IPS-18a (cell line): ENCODE measurements around the gene DIAPH1.

Experiments
- H3K27ac ChIP-seq: one replicate; pipeline ENCODE4 v1.5.1; 2013; ENCODE audit warnings: low read length
- H3K27me3 ChIP-seq: one replicate; pipeline ENCODE4 v1.6.1; 2013; ENCODE audit warnings: mild to moderate bottlenecking, low read length; ENCODE audit not compliant: control insufficient read depth, insufficient read depth
- H3K36me3 ChIP-seq: one replicate; pipeline ENCODE4 v1.6.1; 2013; ENCODE audit warnings: low read depth, low read length; ENCODE audit not compliant: control insufficient read depth
- H3K4me1 ChIP-seq: one replicate; pipeline ENCODE4 v1.6.1; 2013; ENCODE audit warnings: low read depth, low read length; ENCODE audit not compliant: control insufficient read depth
- H3K4me3 ChIP-seq: one replicate; pipeline ENCODE4 v1.5.1; 2013; ENCODE audit warnings: low read length
- H3K9ac ChIP-seq: one replicate; pipeline ENCODE4 v1.6.1; 2013; ENCODE audit warnings: mild to moderate bottlenecking, low read length, moderate library complexity
- H3K9me3 ChIP-seq: one replicate; pipeline ENCODE4 v1.6.1; 2013; ENCODE audit warnings: low read depth, low read length; ENCODE audit not compliant: control insufficient read depth

DIAPH1 gene

DNA sequence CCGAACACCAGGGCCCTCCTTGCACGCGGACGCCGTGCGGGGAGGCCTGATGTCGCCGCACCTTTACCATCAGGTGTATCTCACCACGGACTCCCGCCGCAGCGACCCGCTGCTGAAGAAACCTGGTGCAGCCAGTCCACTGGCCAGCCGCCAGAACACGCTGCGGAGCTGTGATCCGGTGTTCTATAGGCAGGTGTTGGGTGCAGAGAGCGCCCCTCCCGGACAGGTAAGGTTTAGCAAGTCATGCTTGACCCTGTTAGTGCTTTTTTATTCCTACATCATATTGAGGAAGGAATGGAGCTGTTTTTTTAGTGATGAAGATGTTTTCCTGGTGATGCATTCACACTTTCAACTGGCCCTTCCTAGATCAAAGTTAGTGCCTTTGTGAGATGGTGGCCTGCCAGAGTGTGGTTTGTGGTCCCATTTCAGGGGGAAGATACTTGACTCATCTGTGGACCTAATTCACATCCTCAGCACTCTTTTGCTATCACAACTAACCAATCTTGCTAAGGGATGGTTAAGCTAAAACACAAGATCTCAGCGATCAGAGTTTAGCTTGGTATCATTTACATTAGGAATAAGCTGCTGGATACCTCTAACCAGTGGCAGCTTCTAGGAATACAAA is 140.4 kb downstream of the DIAPH1 start:
- Histone ChIP-seq H3K4me3 (no peak overlapping the region), H3K9me3 (no peaks in the 10 kb centered on the region), H3K9ac (no peak overlapping the region), H3K36me3 (no peaks in the 10 kb centered on the region), H3K4me1 (peaks cover 1% of the 10 kb centered on the region), H3K27ac (no peak overlapping the region), H3K27me3 (peaks cover 31% of the 10 kb centered on the region)

- no peaks in the 10 kb centered on the region for H3K36me3 ChIP-seq
- H3K4me1 ChIP-seq = no peaks in the 10 kb centered on the region
- H3K27me3 ChIP-seq = peaks cover 31% of the 10 kb centered on the region
- H3K9ac ChIP-seq = no peak overlapping the region
- H3K4me3 ChIP-seq = no peak overlapping the region
- H3K9me3 ChIP-seq = no peaks in the 10 kb centered on the region
- H3K27ac ChIP-seq = no peak overlapping the region
Measured at GRCh38 chr5:141477815-141478214, 141.0 kb downstream of the DIAPH1 start.

GRCh38 chr5:141477044-141477575 is 141.7 kb downstream of the DIAPH1 start:
- Histone ChIP-seq H3K27ac (no peak overlapping the region), H3K27me3 (peaks cover 31% of the 10 kb centered on the region), H3K9me3 (no peaks in the 10 kb centered on the region), H3K36me3 (no peaks in the 10 kb centered on the region), H3K4me3 (peak overlapping the region; percentile 66), H3K4me1 (no peaks in the 10 kb centered on the region), H3K9ac (no peak overlapping the region)

- H3K27ac ChIP-seq = no peak overlapping the region
Measured at GRCh38 chr5:141476132-141476911, 142.5 kb downstream of the DIAPH1 start.

DNA sequence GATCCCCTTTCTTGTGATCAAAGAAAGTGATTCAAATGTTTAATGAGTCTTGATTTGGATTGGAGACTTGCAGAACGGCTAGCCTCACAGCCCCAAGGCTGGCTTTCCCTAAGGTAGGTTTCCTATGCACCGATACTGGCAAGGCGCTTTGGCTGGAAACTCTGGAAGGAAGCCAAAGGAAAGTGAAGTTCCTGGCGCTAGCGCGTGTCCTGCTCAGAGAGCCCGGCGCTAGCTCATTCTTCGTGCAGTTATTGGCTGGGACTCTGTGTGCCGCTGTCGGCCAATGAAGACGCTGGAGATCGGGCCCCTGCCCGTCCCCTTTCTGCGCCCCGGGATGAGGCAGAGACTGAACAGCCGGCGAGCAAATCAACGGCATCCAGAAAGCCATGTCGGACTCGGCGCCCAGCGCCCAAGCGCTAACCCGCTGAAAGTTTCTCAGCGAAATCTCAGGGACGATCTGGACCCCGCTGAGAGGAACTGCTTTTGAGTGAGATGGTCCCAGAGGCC is 143.1 kb downstream of the DIAPH1 start, which contains the start of gene PCDHGC3:
Gene PCDHGC3 (plus strand): TSS at position 342 of the 507 bp plus-strand sequence. CDS start 151 bp downstream, at position 493.
- H3K27ac ChIP-seq = no peak within 1 kb of the TSS
- H3K9ac ChIP-seq = peak within 1 kb of the TSS; percentile 43
- no peaks in the 10 kb centered on the region for H3K9me3 ChIP-seq

More at GRCh38 chr5:141476132-141476911, 142.5 kb downstream of the DIAPH1 start:
- H3K4me3 ChIP-seq = peak overlapping the region; percentile 66
- peak overlapping the region; percentile 43 for H3K9ac ChIP-seq
- peaks cover 31% of the 10 kb centered on the region for H3K27me3 ChIP-seq
- no peaks in the 10 kb centered on the region for H3K4me1 ChIP-seq
- no peaks in the 10 kb centered on the region for H3K36me3 ChIP-seq
- no peaks in the 10 kb centered on the region for H3K9me3 ChIP-seq

GRCh38 chr5:141465351-141465750 is 153.4 kb downstream of the DIAPH1 start:
- no peak overlapping the region for H3K27ac ChIP-seq
- H3K27me3 ChIP-seq = no peaks in the 10 kb centered on the region
- no peaks in the 10 kb centered on the region for H3K36me3 ChIP-seq
- no peaks in the 10 kb centered on the region for H3K4me1 ChIP-seq
- H3K9ac ChIP-seq = no peak overlapping the region
- no peaks in the 10 kb centered on the region for H3K9me3 ChIP-seq
- no peak overlapping the region for H3K4me3 ChIP-seq

More for the DNA sequence above, 143.1 kb downstream of the DIAPH1 start, which contains the start of gene PCDHGC3:
- Histone ChIP-seq H3K4me3 (peak within 1 kb of the TSS; percentile 66), H3K4me1 (no peaks in the 10 kb centered on the region), H3K36me3 (no peaks in the 10 kb centered on the region), H3K27me3 (peaks cover 31% of the 10 kb centered on the region)
